ENCODE data around the gene GPR27.

DNA sequence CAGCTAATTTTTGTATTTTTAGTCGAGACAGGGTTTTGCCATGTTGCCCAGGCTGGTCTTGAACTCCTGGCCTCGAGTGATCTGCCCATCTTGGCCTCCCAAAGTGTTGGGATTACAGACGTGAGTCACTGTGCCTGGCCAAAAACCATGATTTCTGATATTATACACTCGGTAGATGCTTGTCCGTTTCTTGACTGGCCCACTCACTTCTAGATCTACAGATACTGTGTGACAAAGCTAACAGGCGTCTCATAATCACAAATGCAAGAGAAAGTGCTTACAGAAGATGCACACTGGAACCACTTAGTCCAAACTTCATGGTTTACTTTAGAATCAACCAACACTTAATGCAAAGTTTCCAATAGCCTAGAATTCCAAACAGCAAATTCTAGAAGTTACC, 22.9 kb downstream of the GPR27 start:
- TF ChIP-seq, protein P1, sequence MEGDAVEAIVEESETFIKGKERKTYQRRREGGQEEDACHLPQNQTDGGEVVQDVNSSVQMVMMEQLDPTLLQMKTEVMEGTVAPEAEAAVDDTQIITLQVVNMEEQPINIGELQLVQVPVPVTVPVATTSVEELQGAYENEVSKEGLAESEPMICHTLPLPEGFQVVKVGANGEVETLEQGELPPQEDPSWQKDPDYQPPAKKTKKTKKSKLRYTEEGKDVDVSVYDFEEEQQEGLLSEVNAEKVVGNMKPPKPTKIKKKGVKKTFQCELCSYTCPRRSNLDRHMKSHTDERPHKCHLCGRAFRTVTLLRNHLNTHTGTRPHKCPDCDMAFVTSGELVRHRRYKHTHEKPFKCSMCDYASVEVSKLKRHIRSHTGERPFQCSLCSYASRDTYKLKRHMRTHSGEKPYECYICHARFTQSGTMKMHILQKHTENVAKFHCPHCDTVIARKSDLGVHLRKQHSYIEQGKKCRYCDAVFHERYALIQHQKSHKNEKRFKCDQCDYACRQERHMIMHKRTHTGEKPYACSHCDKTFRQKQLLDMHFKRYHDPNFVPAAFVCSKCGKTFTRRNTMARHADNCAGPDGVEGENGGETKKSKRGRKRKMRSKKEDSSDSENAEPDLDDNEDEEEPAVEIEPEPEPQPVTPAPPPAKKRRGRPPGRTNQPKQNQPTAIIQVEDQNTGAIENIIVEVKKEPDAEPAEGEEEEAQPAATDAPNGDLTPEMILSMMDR (IDR thresholded peaks at IDR 0.05; ENCODE audit: insufficient read depth, low read length, poor library complexity, severe bottlenecking), result no peak
- TF ChIP-seq EZH2phosphoT487 (conservative IDR thresholded peaks at IDR 0.05; ENCODE audit: low read length), result no peak

Measured in SU-DHL-6 (cell line).